Measurements from ENCODE around the gene ZNF514.
"Not testable (repeated sequence)": the region's sequence is repeated elsewhere in the genome, so short reads cannot be mapped to it uniquely, and the experiment has no call there.

ZNF514 gene

GRCh38 chr2:95110395-95110794, 49.3 kb downstream of the ZNF514 start:
- H3K4me3 ChIP-seq (ENCODE audit: low read depth, low read length), result no peak overlapping the region
- TF ChIP-seq CTCF (IDR thresholded peaks at IDR 0.05; ENCODE audit: borderline replicate concordance, insufficient read depth, low read depth, low read length), result no peak

- no peak for TF ChIP-seq CTCF (IDR thresholded peaks at IDR 0.05; ENCODE audit: borderline replicate concordance, insufficient read depth, low read depth, low read length)
- H3K4me3 ChIP-seq (ENCODE audit: low read depth, low read length), result no peak overlapping the region
Observed at GRCh38 chr2:95109260-95109659, 50.4 kb downstream of the ZNF514 start.

GRCh38 chr2:95106081-95106480, 53.6 kb downstream of the ZNF514 start:
- H3K4me3 ChIP-seq (ENCODE audit: low read depth, low read length), result no peak overlapping the region
- no peak for TF ChIP-seq CTCF (IDR thresholded peaks at IDR 0.05; ENCODE audit: borderline replicate concordance, insufficient read depth, low read depth, low read length)

GRCh38 chr2:95104606-95105005, 55.0 kb downstream of the ZNF514 start:
- no peak overlapping the region for H3K4me3 ChIP-seq (ENCODE audit: low read depth, low read length)
- no peak for TF ChIP-seq CTCF (IDR thresholded peaks at IDR 0.05; ENCODE audit: borderline replicate concordance, insufficient read depth, low read depth, low read length)

GRCh38 chr2:95099910-95100309, 59.7 kb downstream of the ZNF514 start:
- no peak overlapping the region for H3K4me3 ChIP-seq (ENCODE audit: low read depth, low read length)
- TF ChIP-seq CTCF (IDR thresholded peaks at IDR 0.05; ENCODE audit: borderline replicate concordance, insufficient read depth, low read depth, low read length), result no peak

- H3K4me3 ChIP-seq (ENCODE audit: low read depth, low read length), result not testable (repeated sequence)
Observed at GRCh38 chr2:95098273-95098672, 61.4 kb downstream of the ZNF514 start.
